ENCODE results near the gene IMMP2L. TPM values are rescaled to one million over a fixed set of nuclear protein-coding genes. Genes with fewer than 3 reads are reported as not detected.

IMMP2L gene
- total RNA-seq, 6 experiments from 2014 or later, result 14.2 to 25.3 (median 19.7) TPM

GRCh38 chr7:110853263-110853662 lies 709.0 kb downstream of the IMMP2L start:
- TF ChIP-seq POLR2A (IDR thresholded peaks at IDR 0.05), result no peak
- TF ChIP-seq, protein P1, sequence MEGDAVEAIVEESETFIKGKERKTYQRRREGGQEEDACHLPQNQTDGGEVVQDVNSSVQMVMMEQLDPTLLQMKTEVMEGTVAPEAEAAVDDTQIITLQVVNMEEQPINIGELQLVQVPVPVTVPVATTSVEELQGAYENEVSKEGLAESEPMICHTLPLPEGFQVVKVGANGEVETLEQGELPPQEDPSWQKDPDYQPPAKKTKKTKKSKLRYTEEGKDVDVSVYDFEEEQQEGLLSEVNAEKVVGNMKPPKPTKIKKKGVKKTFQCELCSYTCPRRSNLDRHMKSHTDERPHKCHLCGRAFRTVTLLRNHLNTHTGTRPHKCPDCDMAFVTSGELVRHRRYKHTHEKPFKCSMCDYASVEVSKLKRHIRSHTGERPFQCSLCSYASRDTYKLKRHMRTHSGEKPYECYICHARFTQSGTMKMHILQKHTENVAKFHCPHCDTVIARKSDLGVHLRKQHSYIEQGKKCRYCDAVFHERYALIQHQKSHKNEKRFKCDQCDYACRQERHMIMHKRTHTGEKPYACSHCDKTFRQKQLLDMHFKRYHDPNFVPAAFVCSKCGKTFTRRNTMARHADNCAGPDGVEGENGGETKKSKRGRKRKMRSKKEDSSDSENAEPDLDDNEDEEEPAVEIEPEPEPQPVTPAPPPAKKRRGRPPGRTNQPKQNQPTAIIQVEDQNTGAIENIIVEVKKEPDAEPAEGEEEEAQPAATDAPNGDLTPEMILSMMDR (IDR thresholded peaks at IDR 0.05), result no peak
- WGBS (ENCODE audit: insufficient coverage, low coverage, low lambda C conversion rate, missing lambda C conversion rate), result 73% methylated on average over 3 of the region's 3 CpGs
- Histone ChIP-seq H3K27me3 (no peaks in the 10 kb centered on the region), H3K9me3 (no peaks in the 10 kb centered on the region), H3K27ac (no peak overlapping the region), H3K4me1 (no peaks in the 10 kb centered on the region), H3K4me3 (no peak overlapping the region), H3K36me3 (no peaks in the 10 kb centered on the region)
- no peak for ATAC-seq
- no peak for DNase-seq
- intact Hi-C loops (cut with DNase I), result no loop called here

- Histone ChIP-seq H3K36me3 (no peaks in the 10 kb centered on the region), H3K4me1 (no peaks in the 10 kb centered on the region), H3K27me3 (no peaks in the 10 kb centered on the region), H3K27ac (no peak overlapping the region), H3K9me3 (no peaks in the 10 kb centered on the region), H3K4me3 (no peak overlapping the region)
- WGBS (ENCODE audit: insufficient coverage, low coverage, low lambda C conversion rate, missing lambda C conversion rate), result 57% methylated on average over 4 of the region's 4 CpGs
- no peak for TF ChIP-seq POLR2A (IDR thresholded peaks at IDR 0.05)
- TF ChIP-seq, protein P1 (IDR thresholded peaks at IDR 0.05), result no peak
- no peak for ATAC-seq
- intact Hi-C loops (cut with DNase I), result no loop called here
- DNase-seq, result no peak
Measured at GRCh38 chr7:110852156-110852940, 709.9 kb downstream of the IMMP2L start.

DNA sequence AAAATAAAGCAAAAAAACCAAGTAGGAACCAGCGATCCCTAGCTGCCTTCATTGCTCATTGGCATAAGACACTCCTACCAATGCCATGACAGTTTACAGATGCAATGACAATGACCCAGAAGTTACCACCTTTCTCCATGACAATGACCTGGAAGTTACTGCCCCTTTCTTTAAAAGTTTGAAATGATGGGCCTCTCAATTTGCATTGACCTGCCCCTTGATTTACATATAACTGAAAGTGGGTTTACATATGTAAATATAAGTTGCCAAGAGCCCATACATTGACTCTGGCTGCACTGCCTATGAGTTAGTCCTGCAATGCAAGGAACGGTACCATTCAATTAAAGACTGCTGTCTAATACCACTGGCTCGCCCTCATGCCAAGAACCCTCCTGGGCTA lies 712.1 kb downstream of the IMMP2L start:
- H3K9me3 ChIP-seq, result no peaks in the 10 kb centered on the region
- no peaks in the 10 kb centered on the region for H3K36me3 ChIP-seq
- WGBS (ENCODE audit: insufficient coverage, low coverage, low lambda C conversion rate, missing lambda C conversion rate), result 100% methylated on average over 3 of the region's 3 CpGs
- ATAC-seq, result no peak
- H3K27me3 ChIP-seq, result no peaks in the 10 kb centered on the region
- H3K4me1 ChIP-seq, result no peaks in the 10 kb centered on the region
- no peak for TF ChIP-seq POLR2A (IDR thresholded peaks at IDR 0.05)
- TF ChIP-seq, protein P1 (IDR thresholded peaks at IDR 0.05), result no peak
- DNase-seq, result no peak
- intact Hi-C loops (cut with DNase I), result no loop called here
- H3K27ac ChIP-seq, result no peak overlapping the region
- H3K4me3 ChIP-seq, result no peak overlapping the region

DNA sequence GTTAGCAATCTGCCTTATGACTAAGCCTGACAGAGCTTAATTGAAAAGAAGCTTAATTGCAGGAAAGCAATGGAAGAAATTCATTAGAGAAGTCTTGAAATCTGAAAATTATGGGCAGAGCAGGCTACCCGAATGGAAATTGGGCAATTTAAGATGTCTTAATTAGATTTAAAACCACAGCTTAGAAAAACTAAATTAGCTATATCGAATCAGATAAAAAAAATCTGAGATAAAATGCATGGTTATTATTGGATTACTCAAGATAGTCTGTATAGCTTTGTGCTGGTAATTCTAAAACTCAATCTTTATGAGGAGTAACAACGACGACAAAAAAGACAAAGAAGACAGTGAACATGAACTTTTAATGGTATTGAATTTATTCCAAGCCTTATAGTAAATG lies 719.5 kb downstream of the IMMP2L start:
- intact Hi-C loops (cut with DNase I), result no loop called here

More for the DNA sequence above, 719.5 kb downstream of the IMMP2L start:
- Histone ChIP-seq H3K4me3 (no peak overlapping the region), H3K4me1 (no peaks in the 10 kb centered on the region), H3K36me3 (no peaks in the 10 kb centered on the region), H3K9me3 (no peaks in the 10 kb centered on the region), H3K27ac (no peak overlapping the region), H3K27me3 (no peaks in the 10 kb centered on the region)
- DNase-seq (no peak), ATAC-seq (no peak)
- TF ChIP-seq, protein P1 (IDR thresholded peaks at IDR 0.05), result no peak
- no peak for TF ChIP-seq POLR2A (IDR thresholded peaks at IDR 0.05)
- WGBS (ENCODE audit: insufficient coverage, low coverage, low lambda C conversion rate, missing lambda C conversion rate), result 87% methylated on average over 3 of the region's 4 CpGs

Measured in right lobe of liver (tissue), 6 donors.